ENCODE measurements around the gene ARHGEF11.

Gene ARHGEF11

DNA sequence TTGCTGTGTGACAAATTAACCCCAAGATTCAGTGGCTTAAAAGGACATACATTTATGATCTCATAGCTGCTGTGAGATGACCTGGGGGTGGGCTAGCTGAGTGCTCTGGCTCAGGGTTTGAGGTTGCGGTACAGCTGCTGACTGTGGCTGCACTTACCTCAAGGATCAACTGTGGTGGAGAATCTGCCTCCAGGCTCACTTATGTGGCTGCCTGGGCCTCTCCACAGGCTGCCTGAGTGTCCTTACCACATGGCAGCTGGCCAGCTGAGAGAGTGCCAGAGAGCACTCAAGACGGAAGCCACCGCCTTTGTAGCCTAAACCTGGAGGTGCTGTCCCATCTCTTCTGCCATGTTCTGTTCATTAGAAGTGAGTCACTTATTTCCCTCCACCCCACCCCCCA lies 119.4 kb downstream of the ARHGEF11 start:
- DNase-seq, result no peak

DNA sequence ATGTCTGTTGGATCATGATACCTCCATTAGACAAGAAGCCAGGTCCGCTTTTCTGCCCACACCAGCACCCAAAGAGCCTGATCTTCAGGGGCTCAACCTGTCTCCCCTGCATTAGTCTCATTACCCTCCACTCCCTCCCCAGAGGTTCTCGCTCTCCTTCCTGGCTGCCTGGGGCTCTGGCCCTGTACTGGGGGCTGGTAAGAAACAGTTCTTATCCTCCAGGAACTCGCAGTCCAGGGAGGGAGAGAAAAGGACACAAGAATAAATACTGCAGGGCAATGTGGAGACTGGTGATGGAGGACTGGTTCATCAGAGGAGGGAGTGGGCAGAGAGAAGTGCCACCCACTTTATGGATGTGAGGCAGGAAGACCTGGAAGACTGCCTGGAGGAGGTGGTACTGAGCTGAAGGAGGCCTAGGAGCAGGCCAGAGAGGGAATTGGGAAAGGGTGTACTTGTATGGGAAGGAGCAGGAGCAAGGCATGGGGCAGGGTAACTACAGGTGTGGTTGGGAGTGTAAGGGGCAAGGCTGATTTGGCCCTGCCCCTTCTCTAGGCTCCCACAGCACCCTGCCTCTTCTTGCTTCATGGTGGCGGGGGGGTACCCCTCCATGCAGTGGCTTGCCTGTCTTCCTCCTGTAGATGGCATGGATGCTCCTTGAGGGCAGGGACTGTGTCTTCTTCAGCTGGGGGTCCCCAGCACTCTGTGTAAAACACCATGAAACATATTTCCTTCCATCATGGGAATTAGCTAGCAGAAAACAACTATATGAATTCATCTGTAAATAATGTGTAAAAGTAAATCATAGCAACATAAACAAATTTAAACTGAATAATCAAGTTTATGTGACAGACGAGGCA lies 120.2 kb downstream of the ARHGEF11 start:
- no peak for DNase-seq

DNA sequence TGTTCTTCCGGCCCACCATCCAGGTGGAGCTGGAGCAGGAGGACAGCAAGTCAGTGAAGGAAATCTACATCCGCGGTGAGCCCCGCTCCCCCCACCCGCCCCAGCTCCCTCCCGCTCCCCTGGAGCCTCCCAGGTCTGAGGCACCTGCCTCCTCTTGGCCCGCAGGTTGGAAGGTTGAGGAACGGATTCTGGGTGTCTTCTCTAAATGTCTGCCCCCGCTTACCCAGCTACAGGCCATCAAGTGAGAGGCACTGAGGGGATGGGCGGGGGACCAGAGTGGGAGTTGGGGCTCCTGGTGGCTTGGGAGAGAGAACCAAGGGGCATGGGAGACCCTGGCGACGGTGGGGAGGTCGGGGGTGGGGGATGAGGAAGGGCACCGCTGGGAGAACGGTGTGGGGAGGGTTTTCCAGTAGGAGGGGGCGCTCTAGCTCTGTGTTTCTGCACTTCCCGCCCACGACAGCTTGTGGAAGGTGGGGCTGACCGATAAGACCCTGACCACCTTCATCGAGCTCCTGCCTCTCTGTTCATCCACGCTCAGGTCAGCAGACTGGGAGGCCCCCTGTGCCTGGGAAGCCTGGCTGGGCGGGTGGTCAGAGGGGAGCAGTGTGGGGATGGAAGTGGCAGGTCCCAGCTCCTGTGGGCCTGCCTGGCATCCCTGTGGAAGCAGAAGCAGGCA lies 120.9 kb downstream of the ARHGEF11 start:
- DNase-seq, result no peak

DNA sequence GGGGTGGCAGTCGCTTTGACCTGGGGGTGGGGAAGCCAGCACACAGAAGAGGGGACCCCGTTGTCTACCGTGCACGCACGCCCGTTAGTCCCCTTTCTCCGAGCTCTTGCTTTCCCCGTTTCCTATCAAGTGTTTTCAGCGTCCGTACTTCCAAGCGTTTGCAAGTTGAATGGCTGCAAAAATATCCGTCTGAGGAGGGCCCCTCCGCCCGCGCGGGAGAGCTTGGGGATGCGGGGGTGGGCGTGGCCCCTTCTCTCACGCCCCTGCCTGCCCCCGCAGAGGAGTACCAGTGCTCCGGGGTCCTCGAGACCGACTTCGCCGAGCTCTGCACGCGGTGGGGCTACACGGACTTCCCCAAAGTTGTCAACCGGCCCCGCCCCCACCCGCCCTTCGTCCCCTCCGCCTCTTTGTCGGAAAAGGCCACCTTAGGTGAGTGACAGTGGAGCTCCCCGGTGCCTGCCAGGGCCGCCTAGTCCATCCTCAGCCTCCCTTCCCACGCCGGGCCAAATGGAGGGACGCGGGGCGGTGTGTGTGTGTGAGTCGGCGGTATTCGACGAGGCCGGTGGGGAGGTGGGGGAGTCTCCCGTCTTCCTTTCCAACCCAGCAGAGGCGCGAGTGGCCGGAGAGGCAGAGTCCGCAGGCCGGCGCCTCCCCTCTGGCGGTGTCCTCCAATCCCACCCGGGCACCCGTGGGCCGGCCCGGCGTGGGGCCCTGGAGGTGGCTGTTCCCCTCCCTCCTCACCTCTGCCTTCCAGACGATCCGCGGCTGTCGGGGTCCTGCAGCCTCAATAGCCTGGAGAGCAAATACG lies 121.7 kb downstream of the ARHGEF11 start:
- no peak for DNase-seq

DNA sequence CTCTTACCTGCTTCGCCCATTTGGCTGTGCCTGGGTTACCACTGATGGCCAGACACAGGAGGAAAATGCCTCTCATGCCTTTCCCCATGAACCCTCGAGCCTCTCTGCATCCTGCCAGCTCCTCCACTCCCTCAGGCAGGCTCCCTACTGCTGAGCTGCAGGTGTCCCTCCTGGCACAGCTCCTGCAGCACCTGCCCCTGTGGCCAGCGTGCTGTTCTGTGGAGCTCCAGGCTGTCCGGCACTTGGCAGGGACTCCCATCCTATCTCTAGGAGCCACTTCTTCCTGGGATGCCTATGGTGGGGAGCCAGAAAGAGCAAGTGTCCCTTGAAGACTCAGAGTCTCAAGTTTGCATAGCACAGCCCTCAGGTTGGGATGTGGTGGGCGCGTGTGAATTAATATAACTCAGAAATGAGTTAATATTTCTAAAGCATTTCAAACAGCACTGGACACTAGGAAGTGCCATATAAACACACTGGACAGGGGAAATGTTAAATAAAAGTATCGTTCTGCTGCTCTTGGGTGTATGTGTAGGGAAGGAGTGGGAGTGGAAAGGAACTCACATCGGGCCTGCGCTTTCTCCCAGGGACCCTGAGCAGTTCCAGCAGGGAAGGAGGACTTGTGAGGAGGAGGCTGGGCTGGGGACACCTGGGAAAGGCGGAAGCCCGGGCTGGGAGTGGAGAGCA lies 122.4 kb downstream of the ARHGEF11 start:
- no peak for DNase-seq

DNA sequence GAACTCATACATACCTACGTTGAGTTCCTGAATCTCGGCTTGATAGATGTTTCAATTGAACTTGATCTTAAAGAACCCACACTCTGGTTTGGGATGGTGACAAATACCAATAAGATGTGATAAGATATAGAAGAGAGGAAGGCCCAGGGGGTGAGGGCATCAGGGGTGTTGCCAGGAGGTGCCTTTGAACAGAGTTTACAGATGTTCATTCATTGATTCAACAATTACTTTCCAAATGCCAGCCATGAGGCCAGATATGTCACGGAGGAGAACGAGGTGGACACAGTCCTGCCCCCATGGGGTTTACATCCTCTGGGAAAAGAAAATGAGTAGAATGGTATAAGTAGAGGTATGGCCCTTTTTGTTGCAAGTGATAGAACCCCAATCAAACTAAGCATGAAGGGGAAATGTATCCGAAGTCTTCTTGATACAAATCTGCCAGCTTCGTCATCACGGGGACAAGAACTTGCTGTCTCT lies 124.5 kb downstream of the ARHGEF11 start:
- no peak for DNase-seq

DNA sequence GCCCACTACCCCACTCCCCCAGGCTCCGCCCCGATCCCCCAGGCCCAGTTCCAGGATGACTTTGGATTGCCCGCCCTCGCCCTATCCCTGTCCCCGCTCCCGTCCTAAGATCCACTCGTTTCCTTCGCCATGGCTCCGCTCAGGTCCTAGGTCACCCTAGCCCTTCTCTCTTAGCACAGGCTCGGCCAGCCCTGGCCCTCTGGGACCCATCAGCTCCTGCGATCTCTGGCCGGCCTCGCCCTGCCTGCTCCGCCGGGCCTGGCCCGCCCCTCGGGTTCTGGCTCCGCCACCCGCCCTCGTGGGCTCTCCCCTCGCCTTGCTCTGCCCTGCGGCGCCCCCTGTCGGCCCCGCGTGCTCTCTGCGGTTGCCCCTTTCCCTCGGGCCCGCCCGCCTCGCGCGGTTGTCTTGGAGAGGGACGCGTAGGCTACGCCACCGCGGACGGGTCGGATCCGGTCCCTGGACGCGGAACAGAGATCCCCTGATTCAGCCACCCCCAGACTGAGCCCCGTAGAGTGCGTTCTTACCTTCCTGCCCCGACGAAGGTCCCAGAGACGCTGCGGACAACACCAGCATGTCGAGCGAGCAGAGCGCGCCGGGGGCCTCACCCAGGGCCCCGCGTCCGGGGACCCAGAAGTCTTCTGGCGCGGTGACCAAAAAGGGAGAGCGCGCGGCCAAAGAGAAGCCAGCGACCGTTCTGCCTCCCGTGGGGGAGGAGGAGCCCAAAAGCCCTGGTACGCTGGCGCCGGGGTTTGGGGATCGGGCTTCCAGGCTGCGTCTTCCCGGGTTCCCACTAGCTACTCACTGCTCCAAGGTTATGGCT lies 125.1 kb downstream of the ARHGEF11 start, which contains the start of gene LRRC71:
Gene LRRC71, plus strand, starts transcription at position 400 of the 820 bp plus-strand sequence. Its CDS starts 172 bp downstream, at position 572.
- no peak for DNase-seq

DNA sequence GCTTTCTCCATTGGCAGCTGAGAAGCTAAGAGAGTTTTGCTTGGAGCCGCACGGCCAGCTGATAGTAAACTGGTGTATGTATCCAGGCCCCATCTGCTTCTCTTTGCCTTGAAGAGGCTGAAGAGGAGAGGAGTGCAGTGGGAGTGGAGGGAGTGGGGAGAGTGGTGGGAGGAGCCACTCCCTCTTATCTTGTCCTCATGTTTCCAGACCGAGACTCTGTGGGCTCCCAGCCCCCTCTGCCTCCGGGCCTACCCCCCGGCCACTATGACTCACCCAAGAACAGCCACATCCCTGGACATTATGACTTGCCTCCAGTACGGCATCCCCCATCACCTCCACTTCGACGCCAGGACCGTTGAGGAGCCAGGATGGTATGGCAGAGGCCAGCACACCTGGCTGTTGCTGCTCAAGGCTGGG lies 131.1 kb downstream of the ARHGEF11 start:
- no peak for DNase-seq

DNA sequence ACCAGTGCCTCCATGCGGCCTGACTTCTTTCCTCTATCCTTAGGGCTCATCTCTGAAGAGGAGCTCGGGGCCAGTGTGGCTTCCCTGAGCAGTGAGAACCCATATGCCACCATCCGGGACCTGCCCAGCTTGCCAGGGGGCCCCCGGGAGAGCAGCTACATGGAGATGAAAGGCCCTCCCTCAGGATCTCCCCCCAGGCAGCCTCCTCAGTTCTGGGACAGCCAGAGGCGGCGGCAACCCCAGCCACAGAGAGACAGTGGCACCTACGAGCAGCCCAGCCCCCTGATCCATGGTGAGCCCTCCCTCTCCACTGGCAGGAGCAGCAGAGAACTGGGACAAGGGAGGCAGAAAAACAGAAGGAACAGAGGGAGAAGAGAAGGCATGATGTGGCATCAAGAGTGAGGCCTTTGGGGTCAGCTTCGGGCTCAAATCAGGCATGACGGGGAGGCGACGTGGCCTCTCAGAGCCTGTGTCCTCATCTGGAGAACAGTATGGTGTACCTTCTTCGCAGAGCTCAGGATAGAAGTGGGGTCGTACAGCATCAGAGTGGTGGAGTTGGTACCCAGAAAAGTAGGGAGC lies 131.6 kb downstream of the ARHGEF11 start:
- DNase-seq, result no peak

DNA sequence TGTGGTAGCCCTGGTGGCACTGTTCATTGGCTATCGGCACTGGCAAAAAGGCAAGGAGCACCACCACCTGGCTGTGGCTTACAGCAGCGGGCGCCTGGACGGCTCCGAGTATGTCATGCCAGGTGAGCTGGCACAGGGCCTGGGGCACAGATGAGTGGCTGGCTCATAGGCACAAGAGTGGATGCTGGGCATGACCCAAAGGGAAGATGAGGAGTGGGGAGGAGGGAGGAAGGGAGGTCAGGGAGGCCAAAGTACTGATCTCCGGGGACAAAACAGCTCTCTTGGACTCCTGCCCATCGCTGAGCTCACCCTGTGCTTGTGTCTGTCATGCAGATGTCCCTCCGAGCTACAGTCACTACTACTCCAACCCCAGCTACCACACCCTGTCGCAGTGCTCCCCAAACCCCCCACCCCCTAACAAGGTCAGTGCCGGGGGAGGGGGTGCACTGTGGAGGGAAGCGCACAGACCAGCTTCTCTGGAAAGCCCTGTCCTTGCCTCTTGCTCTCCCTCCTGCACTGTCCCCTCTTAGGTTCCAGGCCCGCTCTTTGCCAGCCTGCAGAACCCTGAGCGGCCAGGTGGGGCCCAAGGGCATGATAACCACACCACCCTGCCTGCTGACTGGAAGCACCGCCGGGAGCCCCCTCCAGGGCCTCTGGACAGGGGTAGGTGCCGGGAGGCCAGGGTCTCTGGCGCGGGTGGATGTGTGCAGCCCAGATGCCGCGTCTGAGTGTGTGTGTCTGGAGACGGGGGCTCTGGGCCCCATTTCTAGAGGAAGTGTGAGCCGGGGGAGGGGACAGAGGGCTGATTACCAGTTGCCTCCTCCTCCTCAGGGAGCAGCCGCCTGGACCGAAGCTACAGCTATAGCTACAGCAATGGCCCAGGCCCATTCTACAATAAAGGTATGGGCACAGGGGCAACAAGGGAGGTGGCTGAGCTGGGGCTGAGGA lies 132.4 kb downstream of the ARHGEF11 start:
- no peak for DNase-seq

DNA sequence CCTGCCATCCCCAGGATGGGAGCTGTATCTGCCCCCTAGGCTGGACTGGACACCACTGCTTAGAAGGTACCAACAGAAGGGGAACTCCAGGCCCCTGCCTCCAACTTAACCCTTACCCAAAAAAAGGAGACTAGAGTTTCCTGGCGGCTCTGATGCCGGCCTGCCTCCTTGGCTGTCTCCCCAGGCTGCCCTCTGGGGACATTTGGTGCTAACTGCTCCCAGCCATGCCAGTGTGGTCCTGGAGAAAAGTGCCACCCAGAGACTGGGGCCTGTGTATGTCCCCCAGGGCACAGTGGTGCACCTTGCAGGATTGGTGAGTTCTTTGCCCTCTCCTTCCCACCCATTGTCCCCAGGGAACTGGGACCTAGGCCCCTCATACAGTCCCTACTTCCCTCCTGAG lies 133.2 kb downstream of the ARHGEF11 start:
- no peak for DNase-seq

DNA sequence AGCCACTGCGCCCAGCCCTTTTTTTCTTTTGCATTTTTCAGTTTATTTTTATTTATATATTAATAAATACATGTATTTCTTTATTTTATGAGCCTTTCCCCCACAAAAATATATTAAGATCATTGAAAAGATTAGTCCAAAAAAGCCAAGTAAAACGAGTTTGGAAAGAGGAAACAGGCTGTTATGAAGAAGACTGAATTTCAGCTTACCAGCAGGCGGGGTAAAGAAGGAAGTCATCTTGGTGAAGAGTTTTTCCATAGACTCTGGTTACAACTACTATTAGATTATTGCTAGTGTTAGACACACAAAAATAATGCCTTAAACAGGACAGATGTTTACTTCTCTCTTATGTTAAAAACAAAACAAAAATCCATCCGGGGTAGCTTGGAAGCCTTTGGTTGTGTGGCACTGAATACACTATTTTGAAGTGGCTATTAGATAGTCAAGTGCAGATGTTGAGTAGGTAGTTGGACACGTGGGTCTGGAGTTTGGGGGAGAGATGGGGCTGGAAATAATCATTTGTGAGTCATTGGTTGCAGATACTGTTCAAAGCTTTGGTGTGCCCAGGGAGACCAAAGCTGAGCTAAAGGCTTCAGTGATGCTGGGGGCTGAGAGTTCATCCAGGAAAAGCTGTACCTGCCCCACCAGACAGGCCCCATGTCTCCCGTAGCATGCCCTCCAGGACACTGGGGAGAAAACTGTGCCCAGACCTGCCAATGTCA lies 133.8 kb downstream of the ARHGEF11 start:
- DNase-seq, result no peak

DNA sequence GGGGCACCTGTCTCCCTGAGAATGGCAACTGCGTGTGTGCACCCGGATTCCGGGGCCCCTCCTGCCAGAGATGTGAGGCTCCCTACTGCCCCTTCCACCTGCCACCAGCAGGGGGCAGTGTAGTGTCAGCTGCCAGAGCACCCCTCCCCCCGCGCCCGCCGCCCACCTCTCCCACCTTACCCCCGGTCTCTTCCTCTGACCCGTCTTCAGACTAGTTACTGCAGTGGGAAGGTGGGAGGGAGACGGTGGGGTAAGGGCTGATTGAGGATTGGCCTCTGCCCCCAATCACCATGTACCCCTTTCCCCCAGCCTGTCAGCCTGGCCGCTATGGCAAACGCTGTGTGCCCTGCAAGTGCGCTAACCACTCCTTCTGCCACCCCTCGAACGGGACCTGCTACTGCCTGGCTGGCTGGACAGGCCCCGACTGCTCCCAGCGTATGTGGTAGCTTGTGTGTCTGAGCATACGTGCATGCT lies 135.2 kb downstream of the ARHGEF11 start:
- DNase-seq, result no peak

DNA sequence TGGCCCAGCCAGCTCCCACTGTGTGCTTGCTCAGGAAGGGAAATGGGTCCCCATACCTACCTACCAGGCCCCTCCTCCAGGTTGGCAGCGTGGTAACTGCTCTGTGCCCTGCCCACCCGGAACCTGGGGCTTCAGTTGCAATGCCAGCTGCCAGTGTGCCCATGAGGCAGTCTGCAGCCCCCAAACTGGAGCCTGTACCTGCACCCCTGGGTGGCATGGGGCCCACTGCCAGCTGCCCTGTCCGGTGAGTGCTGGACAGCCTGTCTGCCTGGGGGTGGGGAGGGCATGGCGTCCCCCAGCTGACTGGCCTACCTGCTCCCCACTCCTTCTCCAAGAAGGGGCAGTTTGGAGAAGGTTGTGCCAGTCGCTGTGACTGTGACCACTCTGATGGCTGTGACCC lies 135.9 kb downstream of the ARHGEF11 start:
- DNase-seq, result no peak

DNA sequence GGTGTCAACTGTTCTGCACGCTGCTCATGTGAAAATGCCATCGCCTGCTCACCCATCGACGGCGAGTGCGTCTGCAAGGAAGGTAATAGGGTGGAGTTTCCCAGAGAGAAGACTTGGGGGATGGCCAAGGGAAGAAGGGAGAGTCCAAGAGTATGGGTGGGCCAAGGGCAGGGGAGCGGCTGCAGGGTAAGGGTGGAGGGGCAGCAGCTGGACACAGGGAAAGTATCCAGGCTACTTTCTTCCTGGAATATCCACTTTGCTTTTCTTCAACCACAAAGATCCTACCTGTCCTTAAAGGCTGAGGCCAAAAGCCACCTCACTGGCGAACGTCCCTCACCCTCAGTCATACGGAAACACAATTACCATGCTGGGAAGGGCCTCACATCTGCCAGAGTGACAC lies 136.6 kb downstream of the ARHGEF11 start:
- no peak for DNase-seq

DNA sequence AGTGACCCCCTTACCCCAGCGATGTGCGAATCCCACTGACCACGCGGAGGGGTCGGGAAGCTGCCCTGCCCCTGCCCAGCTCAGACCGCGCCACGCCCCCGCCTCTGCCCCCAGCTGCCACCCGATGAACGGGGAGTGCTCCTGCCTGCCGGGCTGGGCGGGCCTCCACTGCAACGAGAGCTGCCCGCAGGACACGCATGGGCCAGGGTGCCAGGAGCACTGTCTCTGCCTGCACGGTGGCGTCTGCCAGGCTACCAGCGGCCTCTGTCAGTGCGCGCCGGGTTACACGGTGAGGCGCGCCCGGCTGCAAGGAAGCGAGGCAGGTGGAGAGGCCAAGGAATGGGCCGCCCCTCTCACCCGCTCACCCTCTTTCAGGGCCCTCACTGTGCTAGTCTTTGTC lies 137.0 kb downstream of the ARHGEF11 start:
- no peak for DNase-seq

DNA sequence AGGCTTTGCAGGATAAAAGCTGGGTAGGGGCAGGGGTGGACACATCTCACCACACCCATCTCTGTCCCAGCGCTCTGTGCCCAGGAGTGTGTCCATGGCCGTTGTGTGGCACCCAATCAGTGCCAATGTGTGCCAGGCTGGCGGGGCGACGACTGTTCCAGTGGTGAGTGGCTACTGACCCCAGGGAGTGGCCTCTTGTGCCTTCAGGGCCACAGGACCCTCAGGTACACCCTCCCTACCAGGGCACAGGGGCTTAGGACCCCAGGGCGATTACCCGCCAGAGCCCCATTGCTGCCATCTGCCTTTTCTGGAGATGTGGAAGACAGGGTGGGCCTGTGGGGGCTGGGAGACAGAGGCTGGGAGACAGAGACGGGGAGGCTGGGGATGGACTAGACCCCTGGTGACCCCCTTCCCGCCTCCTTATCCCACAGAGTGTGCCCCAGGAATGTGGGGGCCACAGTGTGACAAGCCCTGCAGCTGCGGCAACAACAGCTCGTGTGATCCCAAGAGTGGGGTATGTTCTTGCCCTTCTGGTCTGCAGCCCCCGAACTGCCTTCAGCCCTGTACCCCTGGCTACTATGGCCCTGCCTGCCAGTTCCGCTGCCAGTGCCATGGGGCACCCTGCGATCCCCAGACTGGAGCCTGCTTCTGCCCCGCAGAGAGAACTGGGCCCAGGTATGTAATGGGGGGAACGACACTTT lies 139.2 kb downstream of the ARHGEF11 start:
- no peak for DNase-seq

DNA sequence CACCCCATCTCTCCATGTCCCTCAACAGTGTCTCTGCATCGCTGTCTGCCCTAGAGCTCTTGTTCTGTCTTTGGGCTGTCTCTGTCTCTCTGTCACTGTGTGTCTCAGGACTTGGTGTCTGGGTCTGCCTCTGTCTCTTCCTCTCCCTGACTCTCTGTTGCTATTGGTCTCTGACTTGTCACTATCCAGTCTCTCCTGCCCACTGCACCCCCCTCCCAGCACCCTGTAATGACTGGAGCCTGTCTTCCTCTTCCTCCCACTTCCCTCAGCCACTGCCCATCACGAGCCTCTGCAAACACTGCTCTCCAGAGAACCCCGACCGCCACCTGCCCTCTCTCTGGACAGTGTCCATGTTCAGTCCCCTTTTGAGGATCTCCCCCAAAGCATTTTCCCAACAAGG lies 139.9 kb downstream of the ARHGEF11 start:
- no peak for DNase-seq

DNA sequence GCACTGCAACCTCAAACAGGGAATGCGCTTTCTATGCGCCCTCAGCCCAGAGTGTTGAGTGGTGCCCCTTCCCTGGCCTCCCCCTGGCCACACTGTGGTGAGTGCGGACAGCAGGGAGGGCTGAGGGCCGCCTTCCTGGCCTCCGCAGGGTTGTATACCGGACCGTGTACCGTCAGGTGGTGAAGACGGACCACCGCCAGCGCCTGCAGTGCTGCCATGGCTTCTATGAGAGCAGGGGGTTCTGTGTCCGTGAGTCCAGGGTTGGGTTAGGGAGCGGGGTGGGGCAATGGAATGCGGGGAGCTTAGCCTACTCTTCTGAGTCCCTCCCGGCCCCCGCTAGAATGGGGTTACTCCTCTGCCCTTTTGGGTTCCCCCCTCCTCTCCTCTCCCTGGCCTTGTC lies 140.4 kb downstream of the ARHGEF11 start:
- no peak for DNase-seq
